ENCODE measurements around the gene C2orf69. TPM values are rescaled to one million over a fixed set of nuclear protein-coding genes. Genes with fewer than 3 reads are reported as not detected.

C2orf69 gene
- total and polyA plus RNA-seq, 2 experiments from 2014 or later = 33.4 to 39.2 TPM

DNA sequence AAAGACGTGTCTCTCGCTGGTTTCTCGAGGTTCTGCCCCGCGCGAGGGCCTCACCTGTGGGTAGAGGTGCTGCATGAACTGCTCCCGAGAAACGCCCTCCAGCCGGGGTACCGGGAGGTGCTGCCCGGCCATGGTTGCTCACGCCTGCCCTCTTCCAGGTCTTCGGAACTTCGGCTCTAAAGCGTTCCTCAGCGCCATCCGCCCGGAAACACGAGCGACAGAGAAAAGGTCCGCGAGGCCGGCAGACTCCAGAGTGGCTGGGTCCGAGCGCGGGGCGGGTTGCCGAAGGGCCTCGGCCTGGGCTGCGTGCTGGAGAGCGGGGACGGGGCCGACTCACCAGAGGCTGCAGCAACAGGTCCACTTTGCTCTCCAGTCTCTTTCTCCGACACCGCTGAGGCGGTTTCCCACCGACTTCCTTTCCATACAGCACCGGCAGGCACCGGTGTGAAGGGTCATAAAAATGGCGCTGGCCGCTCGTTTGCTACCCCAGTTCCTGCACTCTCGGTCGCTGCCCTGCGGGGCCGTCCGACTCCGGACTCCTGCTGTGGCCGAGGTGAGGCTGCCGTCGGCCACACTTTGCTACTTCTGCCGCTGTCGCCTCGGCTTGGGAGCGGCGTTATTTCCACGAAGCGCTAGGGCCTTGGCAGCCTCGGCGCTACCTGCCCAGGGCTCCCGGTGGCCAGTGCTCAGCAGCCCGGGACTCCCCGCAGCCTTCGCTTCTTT lies 44.4 kb downstream of the C2orf69 start, which contains the start of the genes MAIP1 and TYW5:
Gene MAIP1, plus strand, starts transcription at position 244 of the 723 bp plus-strand sequence. Its CDS starts 217 bp downstream, at position 461.
Gene TYW5, minus strand, starts transcription at position 153 of the 723 bp plus-strand sequence. Its CDS starts 21 bp downstream, at position 132.
- peaks cover 16% of the 10 kb centered on the region for H3K4me1 ChIP-seq (ENCODE audit: insufficient read depth)
- no peaks in the 10 kb centered on the region for H3K9me2 ChIP-seq (ENCODE audit: insufficient read depth)
- ATAC-seq = peak; percentile 90
- DNase-seq (ENCODE audit: low spot score) = peak; percentile 86
- Mint-ChIP-seq H3K27me3 (ENCODE audit: insufficient read depth, low read depth, poor library complexity) (peaks cover 17% of the 10 kb centered on the region), H3K27ac (peak within 1 kb of the TSS; percentile 100), H3K36me3 (ENCODE audit: low read depth) (peaks cover 30% of the 10 kb centered on the region), H3K9me3 (no peaks in the 10 kb centered on the region), H3K4me1 (peaks cover 26% of the 10 kb centered on the region), H3K4me3 (peak within 1 kb of the TSS; percentile 99)
- peaks cover 19% of the 10 kb centered on the region for H3K36me3 ChIP-seq (ENCODE audit: insufficient read depth)
- no peaks in the 10 kb centered on the region for H3F3A ChIP-seq (replicated peaks; ENCODE audit: low read depth)
- H3K4me2 ChIP-seq = peak within 1 kb of the TSS; percentile 83
- H3K27me3 ChIP-seq (ENCODE audit: insufficient read depth) = no peaks in the 10 kb centered on the region
- H3K4me3 ChIP-seq = peak within 1 kb of the TSS; percentile 77
- H2AFZ ChIP-seq = peak within 1 kb of the TSS; percentile 88
- peaks cover 81% of the 10 kb centered on the region for H3K79me2 ChIP-seq (replicated peaks; ENCODE audit: insufficient read depth)
- peak within 1 kb of the TSS; percentile 99 for H3K27ac ChIP-seq (ENCODE audit: low read depth)
- H4K20me1 ChIP-seq (replicated peaks; ENCODE audit: insufficient read depth) = no peaks in the 10 kb centered on the region; the same call in none of the 2 replicates
- TF ChIP-seq, protein P1, sequence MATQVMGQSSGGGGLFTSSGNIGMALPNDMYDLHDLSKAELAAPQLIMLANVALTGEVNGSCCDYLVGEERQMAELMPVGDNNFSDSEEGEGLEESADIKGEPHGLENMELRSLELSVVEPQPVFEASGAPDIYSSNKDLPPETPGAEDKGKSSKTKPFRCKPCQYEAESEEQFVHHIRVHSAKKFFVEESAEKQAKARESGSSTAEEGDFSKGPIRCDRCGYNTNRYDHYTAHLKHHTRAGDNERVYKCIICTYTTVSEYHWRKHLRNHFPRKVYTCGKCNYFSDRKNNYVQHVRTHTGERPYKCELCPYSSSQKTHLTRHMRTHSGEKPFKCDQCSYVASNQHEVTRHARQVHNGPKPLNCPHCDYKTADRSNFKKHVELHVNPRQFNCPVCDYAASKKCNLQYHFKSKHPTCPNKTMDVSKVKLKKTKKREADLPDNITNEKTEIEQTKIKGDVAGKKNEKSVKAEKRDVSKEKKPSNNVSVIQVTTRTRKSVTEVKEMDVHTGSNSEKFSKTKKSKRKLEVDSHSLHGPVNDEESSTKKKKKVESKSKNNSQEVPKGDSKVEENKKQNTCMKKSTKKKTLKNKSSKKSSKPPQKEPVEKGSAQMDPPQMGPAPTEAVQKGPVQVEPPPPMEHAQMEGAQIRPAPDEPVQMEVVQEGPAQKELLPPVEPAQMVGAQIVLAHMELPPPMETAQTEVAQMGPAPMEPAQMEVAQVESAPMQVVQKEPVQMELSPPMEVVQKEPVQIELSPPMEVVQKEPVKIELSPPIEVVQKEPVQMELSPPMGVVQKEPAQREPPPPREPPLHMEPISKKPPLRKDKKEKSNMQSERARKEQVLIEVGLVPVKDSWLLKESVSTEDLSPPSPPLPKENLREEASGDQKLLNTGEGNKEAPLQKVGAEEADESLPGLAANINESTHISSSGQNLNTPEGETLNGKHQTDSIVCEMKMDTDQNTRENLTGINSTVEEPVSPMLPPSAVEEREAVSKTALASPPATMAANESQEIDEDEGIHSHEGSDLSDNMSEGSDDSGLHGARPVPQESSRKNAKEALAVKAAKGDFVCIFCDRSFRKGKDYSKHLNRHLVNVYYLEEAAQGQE (IDR thresholded peaks at IDR 0.05; ENCODE audit: unreplicated experiment) = peak; percentile 3
- no peak for TF ChIP-seq ZNF114 (CRISPR knock-in tag; IDR thresholded peaks at IDR 0.05)
- TF ChIP-seq, protein P2, sequence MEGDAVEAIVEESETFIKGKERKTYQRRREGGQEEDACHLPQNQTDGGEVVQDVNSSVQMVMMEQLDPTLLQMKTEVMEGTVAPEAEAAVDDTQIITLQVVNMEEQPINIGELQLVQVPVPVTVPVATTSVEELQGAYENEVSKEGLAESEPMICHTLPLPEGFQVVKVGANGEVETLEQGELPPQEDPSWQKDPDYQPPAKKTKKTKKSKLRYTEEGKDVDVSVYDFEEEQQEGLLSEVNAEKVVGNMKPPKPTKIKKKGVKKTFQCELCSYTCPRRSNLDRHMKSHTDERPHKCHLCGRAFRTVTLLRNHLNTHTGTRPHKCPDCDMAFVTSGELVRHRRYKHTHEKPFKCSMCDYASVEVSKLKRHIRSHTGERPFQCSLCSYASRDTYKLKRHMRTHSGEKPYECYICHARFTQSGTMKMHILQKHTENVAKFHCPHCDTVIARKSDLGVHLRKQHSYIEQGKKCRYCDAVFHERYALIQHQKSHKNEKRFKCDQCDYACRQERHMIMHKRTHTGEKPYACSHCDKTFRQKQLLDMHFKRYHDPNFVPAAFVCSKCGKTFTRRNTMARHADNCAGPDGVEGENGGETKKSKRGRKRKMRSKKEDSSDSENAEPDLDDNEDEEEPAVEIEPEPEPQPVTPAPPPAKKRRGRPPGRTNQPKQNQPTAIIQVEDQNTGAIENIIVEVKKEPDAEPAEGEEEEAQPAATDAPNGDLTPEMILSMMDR (conservative IDR thresholded peaks at IDR 0.05; ENCODE audit: low read depth in 2 of 2) = 0 out of 4 replicates have a peak, but pooled peaks of 1 of the 2 experiments have one; percentile 14
- no peak for TF ChIP-seq JUNB (IDR thresholded peaks at IDR 0.05; ENCODE audit: unreplicated experiment)
- TF ChIP-seq POLR2AphosphoS5 (IDR thresholded peaks at IDR 0.05; ENCODE audit: low read depth) = peak; percentile 90
- TF ChIP-seq CREB1 (CRISPR knock-in tag; IDR thresholded peaks at IDR 0.05; ENCODE audit: low read depth) = peak; percentile 32

DNA sequence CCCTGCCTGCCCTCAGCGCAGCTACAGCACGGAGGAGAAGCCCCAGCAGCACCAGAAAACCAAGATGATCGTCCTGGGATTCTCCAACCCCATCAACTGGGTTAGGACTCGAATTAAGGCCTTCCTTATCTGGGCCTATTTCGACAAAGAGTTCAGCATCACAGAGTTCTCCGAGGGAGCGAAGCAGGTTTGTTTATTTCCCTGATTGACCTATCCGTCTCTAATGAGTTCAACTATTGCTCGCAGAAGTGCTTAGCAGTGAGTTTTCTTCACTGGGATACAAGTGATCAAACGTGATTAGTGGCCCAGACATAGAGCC lies 44.9 kb downstream of the C2orf69 start:
- DNase-seq (ENCODE audit: low spot score) = no peak
- Histone ChIP-seq H3K79me2 (replicated peaks; ENCODE audit: insufficient read depth) (peaks cover 76% of the 10 kb centered on the region), H3K4me1 (ENCODE audit: insufficient read depth) (peaks cover 16% of the 10 kb centered on the region), H3K27ac (ENCODE audit: low read depth) (peak overlapping the region; percentile 99), H3F3A (replicated peaks; ENCODE audit: low read depth) (no peaks in the 10 kb centered on the region), H2AFZ (peak overlapping the region; percentile 88), H4K20me1 (replicated peaks; ENCODE audit: insufficient read depth) (no peaks in the 10 kb centered on the region; the same call in none of the 2 replicates), H3K9me2 (ENCODE audit: insufficient read depth) (no peaks in the 10 kb centered on the region), H3K36me3 (ENCODE audit: insufficient read depth) (peaks cover 24% of the 10 kb centered on the region), H3K4me2 (peak overlapping the region; percentile 83), H3K27me3 (ENCODE audit: insufficient read depth) (no peaks in the 10 kb centered on the region), H3K4me3 (peak overlapping the region; percentile 77)
- H3K27ac Mint-ChIP-seq = peak overlapping the region; percentile 100
- peaks cover 25% of the 10 kb centered on the region for H3K4me1 Mint-ChIP-seq
- no peak for ATAC-seq
- peaks cover 33% of the 10 kb centered on the region for H3K36me3 Mint-ChIP-seq (ENCODE audit: low read depth)
- no peak for TF ChIP-seq POLR2AphosphoS5 (IDR thresholded peaks at IDR 0.05; ENCODE audit: low read depth)
- no peak for TF ChIP-seq EZH2 (IDR thresholded peaks at IDR 0.05; ENCODE audit: low read depth, unreplicated experiment)
- peaks cover 17% of the 10 kb centered on the region for H3K27me3 Mint-ChIP-seq (ENCODE audit: insufficient read depth, low read depth, poor library complexity)
- no peaks in the 10 kb centered on the region for H3K9me3 Mint-ChIP-seq
- peak overlapping the region; percentile 99 for H3K4me3 Mint-ChIP-seq

Measured in GM23338 (cell line).